Measurements from ENCODE around the gene AIFM2.
A peak's percentile ranks its signal among the peaks of the same experiment; 100 is the strongest.
"Not testable (repeated sequence)": the region's sequence is repeated elsewhere in the genome, so short reads cannot be mapped to it uniquely, and the experiment has no call there.

Gene AIFM2

GRCh38 chr10:70132098-70133029 lies at the start of gene AIFM2:
Gene AIFM2 (minus strand): TSS chr10:70132825. CDS start chr10:70124084, 8,741 bp downstream.
- peak; percentile 46 for DNase-seq

DNA sequence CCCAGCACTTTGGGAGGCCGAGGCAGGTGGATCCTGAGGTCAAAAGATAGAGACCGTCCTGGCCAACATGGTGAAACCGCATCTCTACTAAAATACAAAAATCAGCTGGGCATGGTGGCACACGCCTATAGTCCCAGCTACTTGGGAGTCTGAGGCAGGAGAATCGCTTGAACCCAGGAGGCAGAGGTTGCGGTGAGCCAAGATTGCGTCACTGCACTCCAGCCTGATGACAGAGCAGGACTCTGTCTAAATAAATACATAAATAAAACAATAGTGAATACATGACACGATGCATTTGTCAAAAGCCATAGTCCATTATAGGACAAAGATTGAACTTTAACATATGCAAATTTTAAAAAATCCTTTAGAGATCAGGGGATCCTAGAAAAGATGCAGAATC lies 46.6 kb upstream of the AIFM2 start:
- DNase-seq = not testable (repeated sequence)

GRCh38 chr10:70178139-70178725 lies 45.6 kb upstream of the AIFM2 start:
- no peak for DNase-seq

GRCh38 chr10:70176441-70176840 lies 43.8 kb upstream of the AIFM2 start:
- no peak for DNase-seq

- no peak for DNase-seq
Measured at GRCh38 chr10:70175516-70175915, 42.9 kb upstream of the AIFM2 start.

- no peak for DNase-seq
Measured at GRCh38 chr10:70174058-70174741, 41.6 kb upstream of the AIFM2 start.

GRCh38 chr10:70169649-70170364 lies 37.2 kb upstream of the AIFM2 start:
- no peak for DNase-seq

- no peak for DNase-seq
Measured at GRCh38 chr10:70169011-70169410, 36.4 kb upstream of the AIFM2 start.

DNA sequence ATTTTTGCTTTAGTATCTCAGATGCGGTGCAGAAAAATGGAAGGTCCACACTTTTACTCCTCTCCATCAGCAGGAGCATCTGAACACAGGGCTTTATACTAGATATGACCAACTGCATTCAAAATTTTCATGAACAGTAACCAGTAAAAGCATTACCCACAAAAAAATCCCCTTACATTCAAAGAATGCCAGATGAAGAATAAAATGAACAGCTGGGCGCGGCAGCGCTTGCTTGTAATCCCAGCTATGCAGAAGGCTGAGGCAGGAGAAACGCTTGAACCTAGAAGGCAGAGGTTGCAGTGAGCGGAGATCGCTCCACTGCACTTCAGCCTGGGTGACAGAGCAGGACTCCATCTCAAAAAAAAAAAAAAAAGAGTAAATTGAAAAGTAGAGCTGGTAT lies 34.6 kb upstream of the AIFM2 start:
- DNase-seq = no peak

GRCh38 chr10:70166394-70166793 lies 33.8 kb upstream of the AIFM2 start:
- no peak for DNase-seq

DNA sequence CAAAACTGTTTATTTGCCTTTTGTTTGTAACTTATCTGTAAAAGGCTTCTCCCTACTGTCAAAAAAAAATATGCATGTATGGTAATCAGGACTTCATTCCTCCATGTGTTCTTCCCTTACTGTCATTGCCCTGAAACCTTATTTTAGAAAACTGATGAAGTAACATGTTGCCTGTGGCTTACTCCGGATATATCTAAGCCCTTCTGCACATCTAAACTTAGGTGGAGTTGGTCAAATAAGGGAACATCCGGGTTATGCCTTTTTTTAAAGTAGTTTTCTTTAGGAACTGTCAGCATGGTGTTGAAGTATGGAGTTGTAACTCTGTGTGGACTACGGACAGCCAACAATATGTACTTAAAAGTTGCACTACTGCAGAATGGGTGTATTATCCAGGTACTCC lies 31.5 kb upstream of the AIFM2 start:
- no peak for DNase-seq

GRCh38 chr10:70163448-70163847 lies 30.8 kb upstream of the AIFM2 start:
- no peak for DNase-seq

- DNase-seq = no peak
Measured at GRCh38 chr10:70162892-70163201, 30.2 kb upstream of the AIFM2 start.

GRCh38 chr10:70162151-70162891 lies 29.7 kb upstream of the AIFM2 start:
- no peak for DNase-seq

DNA sequence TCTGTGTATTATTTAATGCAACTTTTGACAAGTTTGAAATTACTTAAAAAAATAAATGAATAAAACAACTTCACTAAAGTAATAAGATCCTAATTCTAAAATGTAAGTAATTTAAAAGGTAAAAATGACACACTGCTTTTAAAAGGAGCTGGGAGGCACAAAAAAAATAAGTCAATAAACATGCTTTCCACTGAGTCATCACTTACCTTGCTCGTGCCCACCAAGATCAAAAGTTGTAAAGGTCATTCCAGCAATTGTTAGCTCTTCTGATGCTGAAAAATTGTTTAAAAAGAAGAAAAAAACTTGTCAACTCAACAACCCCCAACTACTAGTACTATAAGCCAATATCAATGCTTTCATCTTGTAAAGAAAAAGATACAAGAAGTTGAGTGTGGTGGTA lies 28.2 kb upstream of the AIFM2 start:
- no peak for DNase-seq

DNA sequence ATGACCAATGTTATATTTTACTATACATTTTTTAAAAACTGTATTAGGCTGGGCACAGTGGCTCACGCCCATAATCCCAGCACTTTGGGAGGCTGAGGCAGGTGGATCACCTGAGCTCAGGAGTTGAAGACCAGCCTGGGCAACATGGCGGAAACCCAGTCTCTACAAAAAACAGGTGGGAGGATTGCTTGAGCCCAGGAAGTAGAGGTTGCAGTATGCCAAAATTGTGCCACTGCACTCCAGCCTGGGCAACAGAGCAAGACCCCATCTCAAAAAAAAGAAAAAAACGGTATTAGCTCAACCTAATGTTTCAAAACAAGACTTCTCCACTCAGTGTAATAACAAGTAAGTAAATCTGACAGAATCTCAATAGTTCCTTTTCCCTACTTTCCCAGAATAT lies 26.7 kb upstream of the AIFM2 start:
- DNase-seq = not testable (repeated sequence)

DNA sequence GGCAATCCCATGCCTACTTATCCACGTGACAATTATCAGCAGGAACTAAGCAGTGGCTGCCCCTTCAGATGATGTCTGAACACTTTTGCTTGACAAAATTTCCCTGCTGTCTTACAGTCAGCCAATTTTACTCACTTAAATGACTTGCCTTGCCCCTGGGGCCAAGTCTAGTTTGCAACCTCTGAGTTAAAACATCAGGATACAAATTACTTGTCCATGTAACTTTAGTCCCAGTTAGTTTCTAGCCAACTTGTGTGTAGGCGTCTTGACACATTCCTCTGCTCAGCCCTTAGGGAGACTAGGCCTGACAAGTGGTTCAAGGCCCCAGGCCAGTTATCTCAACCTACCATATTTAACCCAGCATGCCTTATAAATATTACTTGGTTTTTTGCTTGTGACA lies 25.5 kb upstream of the AIFM2 start:
- no peak for DNase-seq

DNA sequence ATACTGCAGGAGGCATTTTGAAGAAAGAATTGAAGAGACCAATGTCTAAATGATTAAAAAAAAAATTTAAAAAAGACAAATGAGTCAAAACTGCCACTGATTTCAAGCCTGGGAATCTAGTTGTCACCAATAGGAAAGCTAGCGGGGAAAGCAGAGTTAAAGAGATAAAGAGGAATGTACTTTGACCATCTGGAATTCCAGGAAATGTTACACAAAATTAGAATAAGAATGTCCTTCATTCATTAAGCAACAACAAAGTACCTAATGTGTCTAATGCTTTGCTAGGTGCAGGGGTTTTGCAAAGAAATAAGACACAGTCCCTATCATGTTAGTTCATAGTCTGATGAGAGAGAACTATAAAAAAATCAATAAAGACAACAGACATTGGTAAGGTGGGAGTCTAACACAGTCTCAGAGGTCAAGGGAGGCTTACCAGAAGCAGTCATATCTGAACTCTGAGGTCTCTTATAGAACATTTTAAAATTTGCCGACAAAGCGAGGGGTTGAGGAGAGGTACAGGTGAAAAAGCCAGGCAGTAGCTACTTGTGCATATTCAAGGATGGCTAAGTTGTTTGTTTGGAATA lies 22.7 kb upstream of the AIFM2 start:
- no peak for DNase-seq

GRCh38 chr10:70148516-70148915 lies 15.9 kb upstream of the AIFM2 start:
- no peak for DNase-seq

GRCh38 chr10:70147259-70147625 lies 14.6 kb upstream of the AIFM2 start:
- DNase-seq = no peak

DNA sequence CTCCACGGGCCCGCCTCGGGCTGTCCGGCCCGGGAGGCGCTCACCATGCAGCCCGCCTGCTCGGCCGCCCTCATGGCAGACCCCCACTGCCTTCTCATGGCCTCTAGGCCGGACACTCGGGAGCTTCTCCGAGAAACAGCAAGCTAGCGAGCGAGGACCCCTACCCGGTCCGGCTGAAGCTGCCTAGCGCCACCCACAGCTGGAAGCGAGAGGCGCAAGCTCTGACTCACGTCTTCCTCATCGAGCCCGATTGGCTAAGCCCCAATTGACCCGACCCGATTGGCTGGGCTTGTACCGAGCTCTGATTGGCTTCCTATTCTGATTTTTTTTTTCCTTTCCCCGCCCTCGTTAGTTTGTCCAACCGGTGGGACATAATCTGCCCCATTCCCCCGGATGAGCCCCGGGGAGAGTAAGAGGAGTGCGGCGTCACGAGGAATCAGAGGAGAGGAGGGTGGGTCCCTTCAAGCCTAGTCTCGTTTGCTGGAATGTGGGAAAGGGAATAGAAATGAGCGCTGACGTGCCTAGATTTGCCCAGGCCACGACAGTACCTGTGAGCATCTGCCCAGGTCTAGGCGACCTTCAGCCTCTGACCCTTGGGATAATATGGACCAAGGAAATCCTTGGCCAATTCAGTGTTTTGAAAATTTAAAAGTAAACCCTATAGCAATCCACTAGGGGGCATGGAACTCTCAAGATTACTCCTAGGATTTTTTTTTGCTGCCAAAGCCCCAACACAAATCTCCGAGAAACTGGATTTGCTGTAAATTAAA lies 14.0 kb upstream of the AIFM2 start, which contains the start of gene TYSND1:
TYSND1 (minus strand) TSS at position 212 of the 770 bp plus-strand sequence; CDS start at position 98, 114 bp downstream.
- peak; percentile 98 for DNase-seq
